GM06990 (cell line): Measurements from ENCODE around the gene ISM2.
A peak's percentile ranks its signal among the peaks of the same experiment; 100 is the strongest.

ENCODE experiments used
- DNase-seq: peaks from one replicate; pipeline ENCODE4 v3.0.0-alpha.2; 2011; ENCODE audit not compliant: insufficient read length; ENCODE audit errors: extremely low read depth
- H3K27me3 ChIP-seq: replicated peaks from 2 replicates; pipeline ENCODE4 v1.6.0; 2011; ENCODE audit warnings: low read length; ENCODE audit not compliant: control insufficient read depth, insufficient read depth
- H3K36me3 ChIP-seq: 2 replicates; pipeline ENCODE4 v1.5.1; 2011; ENCODE audit warnings: low read length; ENCODE audit not compliant: control insufficient read depth, insufficient read depth
- H3K4me3 ChIP-seq: replicated peaks from 2 replicates; pipeline ENCODE4 v1.5.1; 2011; ENCODE audit warnings: low read depth, mild to moderate bottlenecking, control low read depth, low read length
- TF ChIP-seq, protein P1 (sequence below): IDR thresholded peaks from 2 replicates; pipeline ENCODE4 v1.5.1; 2011; ENCODE audit warnings: low read length, control low read depth, mild to moderate bottlenecking, inconsistent platforms; ENCODE audit not compliant: insufficient read depth, poor library complexity, severe bottlenecking

Gene ISM2

DNA sequence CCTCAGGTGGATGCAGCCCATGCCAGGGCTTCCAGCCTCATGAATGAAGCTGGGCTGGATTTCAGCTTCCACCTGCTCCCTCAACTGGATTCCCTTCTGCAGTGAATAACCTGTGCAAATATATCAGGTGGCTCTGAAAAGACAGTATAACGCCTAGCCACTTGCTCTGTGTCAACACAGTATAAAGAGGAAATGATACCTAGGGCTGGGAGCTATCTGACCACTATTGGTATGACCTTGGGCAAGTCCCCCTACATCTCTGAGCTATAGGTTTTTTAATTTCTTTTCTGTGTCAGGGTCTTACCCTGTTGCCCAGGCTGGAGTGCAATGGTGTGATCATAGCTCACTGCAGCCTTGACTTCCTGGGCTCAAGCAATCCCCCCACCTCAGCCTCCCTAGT is 19.8 kb downstream of the ISM2 start:
- peak; percentile 30 for DNase-seq
- no peaks in the 10 kb centered on the region for H3K36me3 ChIP-seq
- no peaks in the 10 kb centered on the region for H3K27me3 ChIP-seq
- no peak overlapping the region for H3K4me3 ChIP-seq
- TF ChIP-seq, protein P1, sequence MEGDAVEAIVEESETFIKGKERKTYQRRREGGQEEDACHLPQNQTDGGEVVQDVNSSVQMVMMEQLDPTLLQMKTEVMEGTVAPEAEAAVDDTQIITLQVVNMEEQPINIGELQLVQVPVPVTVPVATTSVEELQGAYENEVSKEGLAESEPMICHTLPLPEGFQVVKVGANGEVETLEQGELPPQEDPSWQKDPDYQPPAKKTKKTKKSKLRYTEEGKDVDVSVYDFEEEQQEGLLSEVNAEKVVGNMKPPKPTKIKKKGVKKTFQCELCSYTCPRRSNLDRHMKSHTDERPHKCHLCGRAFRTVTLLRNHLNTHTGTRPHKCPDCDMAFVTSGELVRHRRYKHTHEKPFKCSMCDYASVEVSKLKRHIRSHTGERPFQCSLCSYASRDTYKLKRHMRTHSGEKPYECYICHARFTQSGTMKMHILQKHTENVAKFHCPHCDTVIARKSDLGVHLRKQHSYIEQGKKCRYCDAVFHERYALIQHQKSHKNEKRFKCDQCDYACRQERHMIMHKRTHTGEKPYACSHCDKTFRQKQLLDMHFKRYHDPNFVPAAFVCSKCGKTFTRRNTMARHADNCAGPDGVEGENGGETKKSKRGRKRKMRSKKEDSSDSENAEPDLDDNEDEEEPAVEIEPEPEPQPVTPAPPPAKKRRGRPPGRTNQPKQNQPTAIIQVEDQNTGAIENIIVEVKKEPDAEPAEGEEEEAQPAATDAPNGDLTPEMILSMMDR, result no peak

DNA sequence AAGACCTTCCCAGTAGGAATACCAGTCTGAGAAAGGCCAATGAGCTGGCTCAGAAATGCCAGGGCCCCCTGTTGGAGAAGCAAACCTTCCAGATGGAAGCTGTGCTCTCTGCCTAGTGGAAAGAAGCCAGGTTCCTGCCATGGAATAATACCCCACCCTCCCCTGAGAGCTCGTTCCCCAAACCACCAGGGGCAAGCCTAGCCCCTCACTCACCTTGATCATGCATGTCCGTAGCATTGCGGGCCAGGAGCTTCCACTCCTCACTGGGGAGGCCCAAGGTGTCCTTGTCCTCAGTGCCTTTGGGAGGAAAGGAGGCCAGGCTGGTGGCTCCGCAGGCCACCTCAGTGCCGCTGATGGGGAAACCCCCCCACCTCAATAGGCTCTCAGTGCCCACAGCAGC is 20.6 kb downstream of the ISM2 start:
- TF ChIP-seq, protein P1, result no peak
- H3K27me3 ChIP-seq, result no peaks in the 10 kb centered on the region
- DNase-seq, result no peak
- no peak overlapping the region for H3K4me3 ChIP-seq
- no peaks in the 10 kb centered on the region for H3K36me3 ChIP-seq

DNA sequence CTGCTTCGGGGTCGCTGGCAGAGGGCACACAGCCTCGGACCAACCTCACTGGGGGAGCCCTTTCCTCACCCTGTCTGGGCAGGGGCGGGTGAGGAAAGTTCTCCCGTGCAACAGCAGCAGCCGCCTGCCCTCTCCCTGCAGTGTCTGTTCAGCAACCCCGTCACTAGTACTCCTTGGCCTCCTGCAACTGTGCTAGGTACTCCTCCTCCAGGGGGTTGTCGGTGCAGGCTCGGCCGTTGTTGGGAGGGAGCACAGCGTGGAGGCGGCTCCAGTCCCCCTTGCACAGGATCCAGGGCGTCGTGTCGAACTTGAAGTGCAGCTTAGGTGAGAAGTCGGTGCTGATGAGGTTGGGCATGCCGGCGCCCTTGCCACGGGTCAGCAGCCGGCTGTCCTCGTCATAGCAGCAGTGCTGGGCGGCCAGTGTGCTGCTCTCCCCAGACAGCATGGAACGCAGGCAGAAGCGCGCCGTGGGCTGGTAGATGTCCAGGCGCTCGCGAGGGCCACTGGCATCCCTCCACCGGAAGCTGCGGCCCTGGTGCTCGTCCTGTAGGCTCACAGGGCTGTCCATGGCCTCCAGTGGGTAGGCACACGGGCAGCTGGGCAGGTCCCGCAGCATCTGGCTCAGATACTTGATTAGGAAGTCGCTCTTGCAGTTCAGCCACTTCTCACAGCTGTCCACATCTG is 23.0 kb downstream of the ISM2 start:
- DNase-seq, result no peak
- TF ChIP-seq, protein P1, result no peak
- H3K36me3 ChIP-seq, result no peaks in the 10 kb centered on the region
- no peaks in the 10 kb centered on the region for H3K27me3 ChIP-seq
- no peak overlapping the region for H3K4me3 ChIP-seq

DNA sequence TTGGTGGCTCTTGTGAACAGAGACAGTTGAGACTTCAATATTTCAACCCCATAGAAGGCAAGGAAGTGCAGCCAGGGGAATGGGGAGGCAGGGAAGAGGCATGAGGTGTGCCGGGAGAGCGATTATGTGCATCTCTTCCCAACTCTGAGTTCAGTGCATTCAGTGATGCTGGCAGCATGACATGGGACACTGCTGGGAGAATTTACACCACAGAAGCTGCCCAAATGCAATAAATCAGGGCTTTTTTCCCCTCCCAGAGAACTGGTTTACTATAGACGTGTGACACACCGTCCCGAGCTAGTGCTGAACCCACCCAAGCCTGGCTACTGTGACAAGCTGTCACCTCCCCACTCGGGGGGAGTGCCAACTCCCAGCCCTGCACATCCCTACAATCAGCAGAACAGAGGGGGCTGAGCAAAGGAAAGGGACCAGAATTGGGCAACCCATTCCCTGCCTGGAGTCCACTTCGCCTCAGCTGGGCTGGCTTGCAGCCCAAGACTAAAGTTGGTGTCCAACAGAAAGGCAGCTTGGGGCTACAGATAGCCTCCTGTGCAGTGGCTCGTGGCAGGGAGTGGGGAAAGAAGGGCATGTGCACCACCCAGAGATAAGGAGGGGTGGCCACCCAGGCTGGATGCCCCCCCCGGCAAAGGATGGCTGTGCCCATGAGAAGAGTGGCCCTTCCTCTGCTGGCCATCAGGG is 24.0 kb downstream of the ISM2 start:
- no peak for DNase-seq
- H3K36me3 ChIP-seq, result no peaks in the 10 kb centered on the region
- TF ChIP-seq, protein P1, result no peak
- no peak overlapping the region for H3K4me3 ChIP-seq
- no peaks in the 10 kb centered on the region for H3K27me3 ChIP-seq

DNA sequence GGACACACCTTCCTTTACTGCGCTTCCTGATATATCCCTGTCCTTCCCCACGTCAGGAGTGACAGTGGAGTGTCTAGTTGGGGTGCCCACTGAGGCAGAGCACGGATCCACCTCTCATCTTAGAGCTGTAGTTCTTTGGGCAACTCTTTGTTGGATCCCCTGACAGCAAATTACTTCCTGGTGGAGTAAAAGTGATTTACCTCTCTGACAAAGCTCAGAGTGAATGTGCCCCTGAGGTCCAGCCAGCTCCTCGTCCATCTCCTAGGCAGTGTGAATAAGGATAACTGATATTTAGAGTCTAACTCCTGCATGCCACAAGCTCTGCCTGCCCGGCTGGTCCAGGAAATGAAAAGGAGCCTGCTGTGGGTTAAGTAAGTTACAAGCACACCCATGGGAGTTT is 24.7 kb downstream of the ISM2 start:
- H3K27me3 ChIP-seq, result no peaks in the 10 kb centered on the region
- TF ChIP-seq, protein P1, result no peak
- no peak for DNase-seq
- H3K4me3 ChIP-seq, result no peak overlapping the region
- H3K36me3 ChIP-seq, result peaks cover 1% of the 10 kb centered on the region
